GM19468 (cell line): ENCODE data around the gene OR5M10.
A peak's percentile ranks its signal among the peaks of the same experiment; 100 is the strongest.
"Not testable (repeated sequence)": the region's sequence is repeated elsewhere in the genome, so short reads cannot be mapped to it uniquely, and the experiment has no call there.

Experiments used
- ATAC-seq: cut with Tn5 transposase; IDR thresholded peaks from one replicate; pipeline ENCODE4 v1.9.1; 2021; ENCODE audit warnings: mild to moderate bottlenecking, moderate library complexity, moderate number of reproducible peaks; ENCODE audit not compliant: unreplicated experiment; ENCODE audit errors: extremely low read depth

OR5M10 gene

DNA sequence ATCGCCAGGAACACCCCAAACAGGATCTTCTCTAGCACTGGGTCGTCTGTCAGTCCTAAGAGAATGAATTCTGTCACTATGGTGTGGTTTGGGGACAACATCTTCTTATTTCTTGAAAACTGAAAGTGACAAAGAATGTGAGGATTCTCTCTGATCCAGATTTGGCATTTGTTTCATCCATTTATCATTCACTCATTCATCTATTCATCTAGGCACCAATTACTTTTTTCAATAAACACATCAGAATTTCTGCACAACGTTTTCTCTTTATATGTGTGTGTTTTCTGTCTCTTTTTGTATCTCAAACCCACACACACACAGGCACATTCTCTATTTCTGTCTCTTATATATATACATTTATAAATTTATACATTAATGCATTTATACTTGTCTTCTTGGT lies at the start of gene OR5M10:
Gene OR5M10, minus strand, starts transcription at position 101 of the 400 bp plus-strand sequence. Its CDS starts 0 bp downstream, at position 101.
- no peak for ATAC-seq

DNA sequence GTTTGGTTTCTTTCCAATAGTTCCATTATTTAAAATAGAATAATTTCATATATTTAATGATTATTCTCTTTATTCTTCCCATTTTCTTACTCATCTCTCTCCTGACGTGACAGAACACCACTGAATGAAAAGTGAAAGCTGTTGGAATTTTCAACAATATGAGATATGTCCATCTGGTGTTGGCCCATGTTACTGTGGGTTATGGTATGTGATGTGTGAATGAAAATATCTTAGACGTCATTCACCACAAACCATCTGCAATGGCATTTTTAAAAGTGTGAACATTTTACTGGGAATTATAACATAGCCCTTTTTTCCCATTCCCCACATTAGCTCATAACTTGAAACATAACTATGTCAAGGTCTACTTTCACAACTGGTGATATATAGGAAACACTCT lies 48.4 kb upstream of the OR5M10 start:
- no peak for ATAC-seq

DNA sequence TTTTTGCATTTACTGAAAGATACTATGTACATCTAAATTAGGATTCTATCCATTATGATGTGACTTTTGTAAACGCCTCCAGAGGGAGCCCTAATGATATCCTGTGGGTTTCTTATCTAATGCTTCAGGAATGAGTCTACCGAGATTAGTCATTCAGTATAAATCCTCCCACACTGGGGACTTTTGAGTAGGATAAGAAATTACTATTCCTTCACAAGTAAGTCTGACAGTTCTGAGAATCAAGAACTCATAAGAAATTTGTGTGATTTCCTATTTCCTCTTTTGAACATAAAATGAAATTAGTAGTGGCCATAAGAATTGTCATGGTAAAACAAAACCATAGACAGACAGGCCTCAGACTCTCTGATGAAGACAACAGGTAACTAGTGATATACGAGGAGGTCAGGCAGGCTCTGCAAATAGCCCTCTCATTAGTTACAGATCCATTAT lies 47.2 kb upstream of the OR5M10 start:
- ATAC-seq, result peak; percentile 35

DNA sequence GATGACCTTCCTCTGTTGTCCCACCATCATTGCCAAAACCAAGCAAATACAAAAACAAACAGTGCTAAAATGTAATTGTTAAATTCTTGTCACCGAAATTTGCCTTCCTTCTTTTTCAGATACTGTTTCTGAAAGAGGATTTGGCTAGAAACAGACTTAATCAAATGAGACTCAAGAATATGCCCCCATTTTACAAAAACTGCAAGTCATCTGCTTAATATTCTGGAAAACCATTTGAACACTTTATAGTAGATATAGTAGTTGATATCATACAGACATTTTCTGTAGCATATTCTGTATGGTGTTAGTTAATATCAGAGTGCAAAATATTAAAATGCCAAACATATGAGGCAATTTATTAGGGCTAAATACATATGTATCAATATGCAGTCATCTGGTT lies 33.7 kb upstream of the OR5M10 start:
- no peak for ATAC-seq

DNA sequence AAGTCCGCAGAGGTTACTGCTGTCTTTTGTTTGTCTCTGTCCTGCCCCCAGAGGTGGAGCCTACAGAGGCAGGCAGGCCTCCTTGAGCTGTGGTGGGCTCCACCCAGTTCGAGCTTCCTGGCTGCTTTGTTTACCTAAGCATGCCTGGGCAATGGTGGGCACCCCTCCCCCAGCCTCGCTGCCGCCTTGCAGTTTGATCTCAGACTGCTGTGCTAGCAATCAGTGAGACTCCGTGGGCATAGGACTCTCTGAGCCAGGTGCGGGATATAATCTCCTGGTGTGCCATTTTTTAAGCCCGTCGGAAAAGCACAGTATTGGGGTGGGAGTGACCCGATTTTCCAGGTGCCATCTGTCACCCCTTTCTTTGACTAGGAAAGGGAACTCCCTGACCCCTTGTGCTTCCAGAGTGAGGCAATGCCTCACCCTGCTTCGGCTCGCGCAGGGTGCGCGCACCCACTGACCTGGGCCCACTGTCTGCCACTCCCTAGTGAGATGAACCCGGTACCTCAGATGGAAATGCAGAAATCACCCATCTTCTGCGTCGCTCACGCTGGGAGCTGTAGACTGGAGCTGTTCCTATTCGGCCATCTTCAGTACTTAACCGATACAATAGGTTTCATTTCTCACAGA lies 14.7 kb upstream of the OR5M10 start:
- ATAC-seq, result not testable (repeated sequence)

DNA sequence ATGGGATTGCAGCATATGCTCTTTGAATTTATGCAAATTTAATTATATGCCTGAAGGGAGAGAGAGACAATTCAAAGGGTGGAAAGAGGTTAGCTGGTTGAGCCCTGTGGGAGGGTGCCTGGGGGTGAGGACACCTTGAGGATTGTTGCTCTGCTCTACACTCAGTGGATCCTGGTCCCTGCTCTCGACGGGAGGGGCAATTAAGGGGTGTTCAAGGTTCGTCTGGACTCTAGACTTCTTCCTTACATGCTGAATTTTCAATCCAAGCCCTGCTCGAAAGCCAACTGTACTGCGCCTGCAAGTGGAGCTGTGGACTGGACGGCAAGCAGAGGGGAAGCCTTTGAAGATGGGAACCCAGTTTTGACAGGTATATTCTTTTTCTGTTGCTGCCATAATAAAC lies 18.9 kb downstream of the OR5M10 start:
- ATAC-seq, result no peak

DNA sequence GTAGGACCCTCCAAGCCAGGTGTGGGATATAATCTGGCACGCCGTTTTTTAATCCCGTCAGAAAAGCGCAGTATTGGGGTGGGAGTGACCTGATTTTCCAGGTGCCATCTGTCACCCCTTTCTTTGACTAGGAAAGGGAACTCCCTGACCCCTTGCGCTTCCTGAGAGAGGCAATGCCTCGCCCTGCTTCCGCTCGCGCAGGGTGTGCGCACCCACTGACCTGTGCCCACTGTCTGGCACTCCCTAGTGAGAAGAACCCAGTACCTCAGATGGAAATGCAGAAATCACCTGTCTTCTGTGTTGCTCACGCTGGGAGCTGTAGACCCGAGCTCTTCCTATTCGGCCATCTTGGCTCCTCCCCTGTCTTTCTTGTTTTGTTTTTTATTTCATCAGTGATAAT lies 22.8 kb downstream of the OR5M10 start:
- not testable (repeated sequence) for ATAC-seq

DNA sequence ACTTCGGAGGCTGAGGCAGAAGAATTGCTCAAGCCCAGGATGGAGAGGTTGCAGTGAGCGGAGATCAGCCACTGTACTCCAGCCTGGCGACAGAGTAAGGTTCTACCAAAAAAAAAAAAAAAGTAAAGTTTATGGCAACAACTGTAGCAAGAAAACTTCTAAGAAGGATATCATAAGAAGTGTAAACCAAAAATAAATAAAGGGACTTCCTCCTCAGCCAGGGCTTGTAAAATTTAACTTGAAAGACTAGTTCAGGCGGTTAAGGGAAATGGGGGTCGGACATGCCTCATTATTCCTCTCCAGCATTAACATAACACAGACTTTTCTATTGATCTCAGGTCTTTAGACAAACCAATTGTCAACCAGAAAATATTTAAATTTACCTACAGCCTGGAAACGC lies 32.0 kb downstream of the OR5M10 start:
- no peak for ATAC-seq

DNA sequence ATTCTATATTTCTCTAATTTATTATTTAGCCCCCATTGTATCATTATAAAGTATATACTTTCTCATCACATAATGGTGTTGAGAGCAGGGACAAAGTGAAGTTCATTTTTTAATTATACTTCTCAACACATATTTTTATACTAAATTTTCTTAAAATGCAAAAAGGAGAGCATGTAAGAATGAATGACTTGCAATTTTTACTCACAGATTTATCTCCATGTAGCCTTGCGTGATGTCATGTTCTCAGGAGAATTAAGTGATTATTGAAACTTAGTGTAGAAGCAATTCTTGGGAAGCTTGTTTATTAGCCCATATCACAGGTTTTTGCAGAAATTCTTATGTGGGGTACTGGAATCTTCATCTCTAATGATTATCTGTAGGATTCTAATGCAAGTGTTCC lies 33.8 kb downstream of the OR5M10 start:
- ATAC-seq, result no peak

DNA sequence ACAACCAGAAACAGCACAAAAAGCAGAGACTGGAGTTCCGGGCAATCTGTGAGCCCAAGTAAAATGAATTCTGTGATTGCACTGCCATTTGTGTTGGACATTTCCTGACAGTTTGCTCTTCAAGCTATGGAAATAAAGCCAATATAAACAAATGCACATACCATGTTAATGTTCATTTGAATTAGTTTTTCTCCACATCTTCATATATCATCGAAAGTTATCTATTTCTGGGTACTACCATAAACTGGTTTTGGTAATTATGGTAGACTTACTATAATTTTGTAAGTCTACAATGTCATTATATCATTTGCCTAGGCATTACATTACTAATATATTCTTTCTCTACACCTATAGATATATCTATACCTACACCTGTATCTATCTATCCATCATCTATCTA lies 34.4 kb downstream of the OR5M10 start, which contains the start of gene OR5M11:
Gene OR5M11, minus strand, starts transcription at position 101 of the 400 bp plus-strand sequence. Its CDS starts 0 bp downstream, at position 101.
- no peak for ATAC-seq

DNA sequence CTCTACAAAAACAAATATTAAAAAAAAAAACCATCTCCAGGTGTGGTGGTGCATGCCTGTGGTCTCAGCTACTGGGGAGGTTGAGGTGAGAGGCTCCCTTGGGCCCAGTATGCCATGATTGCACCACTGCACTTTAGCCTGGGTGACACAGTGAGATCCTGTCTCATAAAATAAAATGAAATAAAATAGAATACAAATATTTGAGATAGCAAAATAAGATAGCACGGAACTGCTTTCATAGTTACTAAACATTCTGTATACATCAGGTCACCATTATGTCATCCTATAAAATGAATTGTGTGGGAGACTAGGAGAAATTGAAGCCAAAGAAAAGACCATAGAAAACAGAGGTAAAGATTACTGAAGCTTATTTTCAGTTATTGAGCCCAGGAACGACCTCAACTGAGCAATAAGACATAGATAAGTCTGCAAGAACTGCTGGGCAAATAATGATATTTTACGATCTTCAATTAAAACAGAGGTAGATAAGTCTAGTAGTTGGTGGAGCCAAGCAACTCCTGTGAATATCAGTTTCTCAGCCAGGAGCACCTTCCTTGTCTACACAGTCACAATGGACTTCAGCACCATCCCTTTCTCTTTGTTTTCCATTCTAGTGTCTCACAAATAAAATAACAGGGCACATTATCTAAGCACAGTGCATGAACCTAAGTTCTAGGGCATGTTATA lies 44.3 kb downstream of the OR5M10 start:
- ATAC-seq, result no peak

DNA sequence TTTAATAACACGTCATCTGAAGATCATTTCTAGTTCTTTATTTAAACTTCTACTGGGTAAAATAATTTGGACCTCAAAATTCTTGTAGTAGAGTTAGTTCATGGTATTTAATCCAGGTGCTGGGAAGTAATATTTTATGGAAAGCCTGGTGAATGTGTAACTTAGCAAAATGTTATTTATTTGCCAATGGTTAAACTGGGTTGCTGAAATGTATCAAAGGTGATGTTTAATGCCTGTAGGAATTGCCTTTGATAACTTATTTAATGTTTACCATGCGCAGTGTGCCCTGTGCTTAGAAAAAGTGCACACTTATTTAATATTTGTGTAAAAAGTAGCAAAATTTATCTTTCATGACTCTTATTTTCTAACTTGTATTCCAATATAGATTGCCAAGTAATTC lies 45.7 kb downstream of the OR5M10 start:
- no peak for ATAC-seq
